Nephron (organoid): ENCODE results near the gene FXYD6.
"Not testable (repeated sequence)": the region's sequence is repeated elsewhere in the genome, so short reads cannot be mapped to it uniquely, and the experiment has no call there.

Source experiments
- H3K27ac Mint-ChIP-seq, 3 experiments: 2 replicates each; pipeline ENCODE4 v1.8.0; 2020; ENCODE audit warnings: mixed read lengths in 3 of 3, mild to moderate bottlenecking in 2 of 3, moderate library complexity in 1 of 3
- H3K27me3 Mint-ChIP-seq: 2 replicates; pipeline ENCODE4 v1.8.0; 2021; ENCODE audit warnings: low read depth, mild to moderate bottlenecking, moderate library complexity, mixed read lengths
- H3K36me3 Mint-ChIP-seq: 2 replicates; pipeline ENCODE4 v1.8.0; 2020; ENCODE audit warnings: low read depth, mixed read lengths
- H3K4me1 Mint-ChIP-seq: 2 replicates; pipeline ENCODE4 v1.8.0; 2020; ENCODE audit warnings: mixed read lengths
- H3K4me3 Mint-ChIP-seq, 3 experiments: 2 replicates each; pipeline ENCODE4 v1.8.0; 2020; ENCODE audit warnings: mild to moderate bottlenecking in 3 of 3, mixed read lengths in 3 of 3, moderate library complexity in 2 of 3
- H3K9me3 Mint-ChIP-seq: 2 replicates; pipeline ENCODE4 v1.8.0; 2020; ENCODE audit warnings: mixed read lengths
- TF ChIP-seq, protein P1 (sequence below), 3 experiments: fragments of 200-600 bp; sonication (generic); IDR thresholded peaks; one replicate each; pipeline ENCODE4 v1.5.0; 2021; ENCODE audit warnings: antibody characterized with exemption in 3 of 3; ENCODE audit not compliant: unreplicated experiment in 3 of 3

Gene FXYD6

GRCh38 chr11:117876341-117877119 lies at the start of gene FXYD6:
Gene FXYD6 (minus strand): TSS chr11:117876658. CDS start chr11:117842776, 33,882 bp downstream.
- H3K36me3 Mint-ChIP-seq, result no peaks in the 10 kb centered on the region

GRCh38 chr11:117926166-117926565 lies 49.7 kb upstream of the FXYD6 start:
- not testable (repeated sequence) for H3K27ac Mint-ChIP-seq, H3K4me3 Mint-ChIP-seq, H3K4me1 Mint-ChIP-seq, H3K9me3 Mint-ChIP-seq, H3K36me3 Mint-ChIP-seq
- H3K27me3 Mint-ChIP-seq, result peaks cover 43% of the 10 kb centered on the region

More at GRCh38 chr11:117876341-117877119, at the start of gene FXYD6:
- Mint-ChIP-seq H3K4me1 (peaks cover 73% of the 10 kb centered on the region), H3K4me3 (peak within 1 kb of the TSS; percentile 86 to 92 (median 88)), H3K27ac (peak within 1 kb of the TSS; percentile 56 to 87 (median 84)), H3K27me3 (peaks cover 25% of the 10 kb centered on the region), H3K9me3 (no peaks in the 10 kb centered on the region)
- TF ChIP-seq, protein P1, sequence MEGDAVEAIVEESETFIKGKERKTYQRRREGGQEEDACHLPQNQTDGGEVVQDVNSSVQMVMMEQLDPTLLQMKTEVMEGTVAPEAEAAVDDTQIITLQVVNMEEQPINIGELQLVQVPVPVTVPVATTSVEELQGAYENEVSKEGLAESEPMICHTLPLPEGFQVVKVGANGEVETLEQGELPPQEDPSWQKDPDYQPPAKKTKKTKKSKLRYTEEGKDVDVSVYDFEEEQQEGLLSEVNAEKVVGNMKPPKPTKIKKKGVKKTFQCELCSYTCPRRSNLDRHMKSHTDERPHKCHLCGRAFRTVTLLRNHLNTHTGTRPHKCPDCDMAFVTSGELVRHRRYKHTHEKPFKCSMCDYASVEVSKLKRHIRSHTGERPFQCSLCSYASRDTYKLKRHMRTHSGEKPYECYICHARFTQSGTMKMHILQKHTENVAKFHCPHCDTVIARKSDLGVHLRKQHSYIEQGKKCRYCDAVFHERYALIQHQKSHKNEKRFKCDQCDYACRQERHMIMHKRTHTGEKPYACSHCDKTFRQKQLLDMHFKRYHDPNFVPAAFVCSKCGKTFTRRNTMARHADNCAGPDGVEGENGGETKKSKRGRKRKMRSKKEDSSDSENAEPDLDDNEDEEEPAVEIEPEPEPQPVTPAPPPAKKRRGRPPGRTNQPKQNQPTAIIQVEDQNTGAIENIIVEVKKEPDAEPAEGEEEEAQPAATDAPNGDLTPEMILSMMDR (IDR thresholded peaks at IDR 0.05; ENCODE audit: unreplicated experiment in 3 of 3), result no peak

DNA sequence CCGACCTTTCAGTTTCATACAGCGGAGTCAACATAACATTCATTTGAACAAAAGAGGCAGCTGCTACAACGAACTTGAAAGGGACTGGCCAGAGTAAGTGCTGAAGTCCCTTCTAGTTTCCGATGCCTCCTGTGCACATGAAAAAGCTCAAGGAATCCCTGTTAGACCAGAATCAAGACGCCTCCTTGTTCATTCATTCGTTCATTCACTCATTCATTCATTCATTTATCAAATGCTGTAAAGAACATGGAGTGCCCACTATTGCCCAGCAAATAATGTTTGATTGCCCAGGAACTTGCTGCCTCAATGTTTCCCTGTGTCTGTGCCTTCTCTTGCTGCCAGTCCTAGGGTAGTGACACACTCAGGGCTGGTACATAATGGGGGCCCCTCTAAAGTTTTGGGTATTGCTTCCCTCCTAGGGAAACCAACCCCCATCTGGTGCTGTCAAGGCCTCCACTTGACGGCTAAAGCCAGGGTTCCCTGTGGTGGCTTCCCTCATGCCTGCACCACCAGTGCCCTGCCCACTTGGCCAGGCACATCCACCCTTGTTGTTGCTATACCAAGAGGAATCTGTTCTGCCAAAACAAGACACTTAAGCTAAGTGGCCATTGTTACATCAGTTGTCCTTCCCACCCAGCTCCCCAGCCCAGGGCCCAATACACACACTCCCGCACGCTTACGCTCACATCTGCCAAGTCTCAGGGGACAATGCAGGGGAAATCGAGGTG lies 48.9 kb upstream of the FXYD6 start:
- H3K27ac Mint-ChIP-seq, result no peak overlapping the region
- TF ChIP-seq, protein P1 (IDR thresholded peaks at IDR 0.05; ENCODE audit: unreplicated experiment in 3 of 3), result no peak
- peaks cover 45% of the 10 kb centered on the region for H3K27me3 Mint-ChIP-seq
- H3K36me3 Mint-ChIP-seq, result no peaks in the 10 kb centered on the region
- H3K4me1 Mint-ChIP-seq, result peaks cover 7% of the 10 kb centered on the region
- H3K9me3 Mint-ChIP-seq, result no peaks in the 10 kb centered on the region
- H3K4me3 Mint-ChIP-seq, result no peak overlapping the region

DNA sequence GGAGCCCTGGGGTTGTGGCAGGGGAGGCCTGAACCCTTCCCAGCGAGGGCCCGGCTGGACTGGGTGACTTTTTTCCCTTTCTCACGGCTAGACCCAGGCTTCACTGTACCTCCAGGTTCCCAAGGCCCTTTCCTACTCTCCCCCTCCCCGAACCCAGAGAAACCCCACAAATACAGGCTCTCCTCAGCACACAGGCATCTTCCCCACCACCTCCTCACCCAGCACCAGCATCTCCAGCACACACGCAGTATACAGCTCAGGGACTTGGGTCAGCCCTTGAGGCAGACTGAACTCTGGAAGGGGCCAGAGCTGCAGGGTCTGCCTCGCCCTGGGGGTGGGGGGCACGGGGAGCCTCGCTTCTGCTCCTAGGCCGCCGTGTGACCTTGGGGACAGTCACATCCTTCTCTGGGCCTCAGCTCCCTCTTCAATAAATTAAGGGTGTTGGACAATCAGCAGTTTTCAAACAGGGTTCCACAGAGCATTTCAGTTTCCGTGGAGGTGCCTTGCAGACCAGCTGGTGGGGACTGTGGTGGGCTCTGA lies 48.2 kb upstream of the FXYD6 start:
- Mint-ChIP-seq H3K27ac (no peak overlapping the region), H3K27me3 (peaks cover 38% of the 10 kb centered on the region), H3K9me3 (no peaks in the 10 kb centered on the region), H3K36me3 (no peaks in the 10 kb centered on the region), H3K4me3 (no peak overlapping the region), H3K4me1 (no peaks in the 10 kb centered on the region)
- TF ChIP-seq, protein P1 (IDR thresholded peaks at IDR 0.05; ENCODE audit: unreplicated experiment in 3 of 3), result no peak

DNA sequence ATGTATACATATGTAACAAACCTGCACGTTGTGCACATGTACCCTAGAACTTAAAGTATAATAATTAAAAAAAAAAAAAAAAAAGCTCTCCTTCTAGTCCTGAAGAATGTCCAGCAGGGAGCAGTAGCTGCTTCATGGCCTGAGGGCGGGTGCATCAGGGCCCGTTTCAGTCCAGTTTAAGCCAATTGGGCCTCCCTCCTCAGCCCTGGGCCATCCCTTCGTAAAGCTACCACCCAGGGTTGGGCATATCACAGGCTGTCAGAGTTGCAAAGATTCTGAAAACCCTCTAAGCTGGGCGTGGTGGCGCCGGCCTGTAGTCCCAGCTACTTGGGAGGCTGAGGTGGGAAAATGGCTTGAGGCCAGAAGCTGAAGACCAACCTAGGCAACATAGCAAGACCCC lies 47.3 kb upstream of the FXYD6 start:
- Mint-ChIP-seq H3K4me1 (peaks cover 5% of the 10 kb centered on the region), H3K9me3 (no peaks in the 10 kb centered on the region), H3K36me3 (no peaks in the 10 kb centered on the region), H3K27ac (no peak overlapping the region), H3K4me3 (no peak overlapping the region), H3K27me3 (peaks cover 33% of the 10 kb centered on the region)
- TF ChIP-seq, protein P1 (IDR thresholded peaks at IDR 0.05; ENCODE audit: unreplicated experiment in 3 of 3), result no peak

DNA sequence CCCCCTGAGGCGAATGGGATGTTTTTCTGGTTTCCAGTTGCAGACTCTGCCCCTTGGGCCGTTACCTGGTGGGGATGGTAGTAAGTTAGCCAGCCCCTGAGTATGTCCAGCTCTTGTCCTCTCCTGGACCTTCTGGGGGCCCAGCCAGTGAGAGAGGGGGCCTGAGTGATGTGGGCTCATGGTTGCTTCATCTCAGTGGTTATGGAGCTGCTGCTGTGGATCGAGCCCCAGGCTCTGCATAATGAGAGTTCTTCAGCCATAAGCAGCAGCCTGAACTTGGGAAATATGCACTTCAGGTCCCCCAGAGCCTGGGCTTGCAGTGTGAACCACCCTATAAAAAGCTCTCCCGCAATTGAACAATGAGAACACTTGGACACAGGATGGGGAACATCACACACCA lies 46.8 kb upstream of the FXYD6 start:
- peaks cover 5% of the 10 kb centered on the region for H3K4me1 Mint-ChIP-seq

More for the DNA sequence above, 46.8 kb upstream of the FXYD6 start:
- no peak overlapping the region for H3K27ac Mint-ChIP-seq
- H3K9me3 Mint-ChIP-seq, result no peaks in the 10 kb centered on the region
- no peaks in the 10 kb centered on the region for H3K36me3 Mint-ChIP-seq
- TF ChIP-seq, protein P1 (IDR thresholded peaks at IDR 0.05; ENCODE audit: unreplicated experiment in 3 of 3), result no peak
- H3K27me3 Mint-ChIP-seq, result peaks cover 31% of the 10 kb centered on the region
- H3K4me3 Mint-ChIP-seq, result no peak overlapping the region
